HepG2 (cell line): Measurements from ENCODE around the gene FITM1. TPM values are rescaled to one million over a fixed set of nuclear protein-coding genes. Genes with fewer than 3 reads are reported as not detected.
A peak's percentile ranks its signal among the peaks of the same experiment; 100 is the strongest.

Source experiments
- CENPT ChIP-seq: sonication (generic); formaldehyde crosslinking; IDR thresholded peaks from 2 replicates; pipeline ENCODE4 v1.8.0; 2022; ENCODE audit warnings: low read depth, mild to moderate bottlenecking, moderate library complexity, missing genetic modification reagents
- EZH2 ChIP-seq: conservative IDR thresholded peaks from 2 replicates; pipeline ENCODE4 v1.6.1; 2012; ENCODE audit warnings: mild to moderate bottlenecking, low read depth, low read length, moderate library complexity
- GPN1 ChIP-seq: sonication (generic); formaldehyde crosslinking; IDR thresholded peaks from 2 replicates; pipeline ENCODE4 v1.5.1; 2020; ENCODE audit warnings: missing genetic modification reagents, borderline replicate concordance
- NCOA2 ChIP-seq: sonication (generic); formaldehyde crosslinking; IDR thresholded peaks from 2 replicates; pipeline ENCODE4 v1.8.0; 2022; ENCODE audit warnings: inconsistent platforms
- SMAD3 ChIP-seq: sonication (generic); formaldehyde crosslinking; IDR thresholded peaks from 2 replicates; pipeline ENCODE4 v1.4.0; 2020; ENCODE audit warnings: missing genetic modification reagents
- SP2 ChIP-seq: sonication (generic); formaldehyde crosslinking; IDR thresholded peaks from 2 replicates; pipeline ENCODE4 v1.5.1; 2020; ENCODE audit warnings: mild to moderate bottlenecking, missing genetic modification reagents
- STAT6 ChIP-seq: sonication (generic); formaldehyde crosslinking; IDR thresholded peaks from 2 replicates; pipeline ENCODE4 v1.4.0; 2020; ENCODE audit warnings: missing genetic modification reagents, mild to moderate bottlenecking, borderline replicate concordance
- TBL1XR1 ChIP-seq: fragments of 150-350 bp; IDR thresholded peaks from 2 replicates; pipeline ENCODE4 v1.6.1; 2014; ENCODE audit warnings: borderline replicate concordance, low read length; ENCODE audit not compliant: partially characterized antibody
- TFAP4 ChIP-seq: sonication (generic); IDR thresholded peaks from 2 replicates; pipeline ENCODE4 v1.6.1; 2016; ENCODE audit warnings: low read depth, borderline replicate concordance
- TGIF2 ChIP-seq: IDR thresholded peaks from 2 replicates; pipeline ENCODE4 v1.6.1; 2016; ENCODE audit warnings: control low read depth, missing compliant biosample characterization
- ZBED4 ChIP-seq: sonication (generic); formaldehyde crosslinking; IDR thresholded peaks from 2 replicates; pipeline ENCODE4 v1.4.0; 2020; ENCODE audit warnings: missing genetic modification reagents, borderline replicate concordance
- ZFAT ChIP-seq: sonication (generic); formaldehyde crosslinking; conservative IDR thresholded peaks from 2 replicates; pipeline ENCODE4 v1.8.1; 2023; ENCODE audit warnings: missing genetic modification reagents, inconsistent platforms
- ZFP1 ChIP-seq: IDR thresholded peaks from 2 replicates; pipeline ENCODE4 v1.6.1; 2016
- ZFP37 ChIP-seq: sonication (generic); formaldehyde crosslinking; IDR thresholded peaks from 2 replicates; pipeline ENCODE4 v1.4.0; 2020; ENCODE audit warnings: missing genetic modification reagents, borderline replicate concordance
- ZKSCAN5 ChIP-seq: sonication (generic); formaldehyde crosslinking; IDR thresholded peaks from 2 replicates; pipeline ENCODE4 v1.5.1; 2020; ENCODE audit warnings: mild to moderate bottlenecking, missing genetic modification reagents
- ZNF280B ChIP-seq: sonication (generic); formaldehyde crosslinking; IDR thresholded peaks from 2 replicates; pipeline ENCODE4 v1.5.0; 2020; ENCODE audit warnings: missing genetic modification reagents, mild to moderate bottlenecking, borderline replicate concordance
- ZNF333 ChIP-seq: sonication (generic); formaldehyde crosslinking; IDR thresholded peaks from 2 replicates; pipeline ENCODE4 v1.4.0; 2020; ENCODE audit warnings: mild to moderate bottlenecking, missing genetic modification reagents, borderline replicate concordance
- ZNF383 ChIP-seq: sonication (generic); formaldehyde crosslinking; IDR thresholded peaks from 2 replicates; pipeline ENCODE4 v1.4.0; 2020; ENCODE audit warnings: missing genetic modification reagents, mild to moderate bottlenecking, borderline replicate concordance
- ZNF44 ChIP-seq: sonication (generic); formaldehyde crosslinking; IDR thresholded peaks from 2 replicates; pipeline ENCODE4 v1.5.1; 2020; ENCODE audit warnings: mild to moderate bottlenecking, missing genetic modification reagents
- polyA plus RNA-seq, 8 experiments: library from polyadenylated mRNA; depleted of rRNA in 3 of 8; stranded (reverse) in 7 of 8; unstranded in 1 of 8; fragments of >200 nt; fragmentation: Illumina TruSeq in 4 of 8; extraction: Trizol in 4 of 8; gene quantifications; 2 replicates each; pipeline versions ENCODE4 v1.2.1 to v1.2.3, GENCODE V29; 2011 to 2016; ENCODE audit warnings: low read depth in 4 of 8, missing spikeins in 1 of 8, mixed read lengths in 1 of 8; ENCODE audit not compliant: insufficient read depth in 1 of 8
- total RNA-seq, 5 experiments: library from RNA; depleted of rRNA; stranded (reverse); fragments of >200 nt; fragmentation: Illumina TruSeq; extraction: Trizol; gene quantifications; 2 replicates each; pipeline ENCODE4 v1.2.3, GENCODE V29; 2016; ENCODE audit warnings: low read depth in 1 of 5

FITM1 gene
- total and polyA plus RNA-seq, 2 of the 13 experiments (the other 11 are each of a cell fraction or from before 2014, with no cell fraction given), result 2.7 to 5.8 TPM

GRCh38 chr14:24130717-24131548 lies 474 bp downstream of the FITM1 start (continued):
- TF ChIP-seq ZFAT (CRISPR knock-in tag) (no peak), ZNF44 (CRISPR knock-in tag) (peak; percentile 41; the same call in 1 of the 2 replicates), TGIF2 (CRISPR knock-in tag) (peak; percentile 45; the same call in 1 of the 2 replicates), TBL1XR1 (no peak), TFAP4 (peak; percentile 98), STAT6 (CRISPR knock-in tag) (no peak), EZH2 (no peak), ZBED4 (no peak; the same call in 1 of the 2 replicates), ZFP37 (peak; percentile 71; the same call in 1 of the 2 replicates), CENPT (CRISPR knock-in tag) (peak; percentile 52; the same call in 1 of the 2 replicates), SMAD3 (no peak), GPN1 (CRISPR knock-in tag) (no peak), SP2 (CRISPR knock-in tag) (no peak; the same call in 1 of the 2 replicates), ZNF383 (CRISPR knock-in tag) (no peak), ZFP1 (peak; percentile 41; the same call in 1 of the 2 replicates), ZKSCAN5 (CRISPR knock-in tag) (no peak), ZNF280B (peak; percentile 69; the same call in 1 of the 2 replicates), ZNF333 (CRISPR knock-in tag) (0 out of 2 replicates have a peak, but pooled peaks have one; percentile 29), NCOA2 (CRISPR knock-in tag) (peak; percentile 64; the same call in 1 of the 2 replicates)
